ENCODE measurements around the gene POGLUT2.
A peak's percentile ranks its signal among the peaks of the same experiment; 100 is the strongest.
"Not testable (repeated sequence)": the region's sequence is repeated elsewhere in the genome, so short reads cannot be mapped to it uniquely, and the experiment has no call there.

Gene POGLUT2

DNA sequence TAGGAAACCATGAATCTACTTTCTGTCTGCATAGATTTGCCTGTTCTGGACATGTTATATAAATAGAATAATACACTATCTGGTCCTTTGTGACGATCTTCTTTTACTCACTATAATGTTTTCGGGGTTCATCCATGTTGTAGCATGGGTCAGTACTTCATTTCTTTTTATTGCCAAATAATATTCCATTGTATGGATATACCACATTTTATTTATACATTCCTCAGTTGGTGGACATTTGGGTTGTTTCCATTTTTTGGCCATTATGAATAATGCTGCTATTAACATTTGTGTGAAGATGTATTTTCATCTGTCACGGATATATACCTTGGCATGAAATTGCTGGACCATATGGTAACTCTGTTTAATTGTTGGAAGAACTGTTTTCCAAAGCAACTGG, 6.9 kb upstream of the POGLUT2 start:
- DNase-seq = no peak

DNA sequence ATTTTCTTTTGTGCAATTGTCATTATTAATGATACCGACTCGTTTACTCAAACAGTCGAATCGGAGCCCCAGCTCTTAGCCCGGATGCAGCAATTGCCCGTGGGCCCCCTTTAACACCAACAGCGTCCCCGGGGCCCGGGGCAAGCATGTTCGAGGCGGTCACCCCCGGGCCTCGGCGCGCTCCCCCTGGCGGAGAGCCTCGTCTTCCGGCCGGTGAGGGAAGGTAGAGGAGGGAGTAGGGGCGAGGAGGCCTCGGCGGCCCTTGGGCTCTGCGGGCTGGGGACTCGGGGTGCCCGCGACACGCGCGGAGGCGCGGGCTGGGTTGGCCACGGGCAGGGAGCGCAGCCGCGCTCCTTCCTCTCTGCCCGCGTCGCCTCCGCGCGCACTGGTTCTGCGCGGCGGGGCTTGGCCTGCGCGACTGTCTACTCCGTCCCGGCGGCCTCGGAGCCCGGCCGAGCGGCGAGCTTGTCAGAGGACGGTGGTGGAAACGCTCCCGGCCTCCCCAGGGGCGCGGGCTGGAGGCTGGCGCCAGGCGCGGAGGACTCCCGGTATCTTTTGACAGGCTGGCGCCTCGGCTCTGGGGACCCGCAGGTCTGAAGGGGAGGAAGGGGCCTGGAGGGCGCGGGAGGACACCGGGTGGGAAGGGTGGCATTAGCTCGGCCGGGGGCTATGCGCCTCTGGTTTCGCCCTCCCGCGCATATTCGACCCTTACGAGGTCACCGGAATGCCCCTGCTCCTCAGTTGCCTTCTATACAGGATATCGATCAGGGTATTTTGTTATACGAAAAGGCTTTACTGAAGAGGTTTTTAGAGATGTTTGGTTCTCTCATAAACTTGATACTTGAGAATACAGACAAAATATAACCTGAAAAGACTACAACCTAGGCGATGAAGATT, 1.6 kb upstream of the POGLUT2 start:
- peak; percentile 73 for DNase-seq

DNA sequence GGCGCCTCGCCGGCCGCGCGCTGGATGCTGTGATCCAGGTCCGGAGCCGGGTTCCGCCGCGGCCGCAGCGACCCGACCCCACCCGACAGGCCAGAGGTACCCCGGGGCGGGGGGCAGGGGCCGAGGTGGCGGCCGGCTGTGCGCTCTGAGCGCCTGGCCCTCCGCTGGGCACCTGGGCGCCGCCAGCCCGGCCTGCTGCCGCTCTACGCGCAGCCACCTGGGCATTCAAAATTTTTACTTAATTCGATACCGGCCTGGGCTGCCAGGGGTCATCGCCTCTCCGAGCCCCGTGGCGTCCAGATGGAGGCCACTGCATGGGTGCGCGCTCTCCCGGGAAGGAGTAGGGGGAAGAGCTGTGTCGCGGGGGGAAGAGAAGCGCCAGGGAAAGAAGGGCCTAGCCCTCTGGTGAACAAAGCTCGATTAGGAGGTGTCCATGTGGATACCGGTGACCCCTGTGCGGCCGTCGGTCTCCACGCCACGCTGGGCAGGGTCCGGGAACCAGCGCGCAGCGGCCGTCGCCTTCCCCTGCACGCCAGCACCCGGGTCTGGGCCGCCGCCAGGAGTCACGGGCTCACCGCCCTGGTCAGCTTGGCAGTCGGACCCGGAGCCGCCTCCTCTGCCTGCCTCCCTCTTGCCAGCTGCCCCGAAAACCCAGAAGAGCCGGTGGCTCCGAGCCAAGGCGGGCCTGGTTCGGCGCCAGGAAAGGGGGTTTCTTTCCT, 809 bp upstream of the POGLUT2 start:
- peak; percentile 69 for DNase-seq

DNA sequence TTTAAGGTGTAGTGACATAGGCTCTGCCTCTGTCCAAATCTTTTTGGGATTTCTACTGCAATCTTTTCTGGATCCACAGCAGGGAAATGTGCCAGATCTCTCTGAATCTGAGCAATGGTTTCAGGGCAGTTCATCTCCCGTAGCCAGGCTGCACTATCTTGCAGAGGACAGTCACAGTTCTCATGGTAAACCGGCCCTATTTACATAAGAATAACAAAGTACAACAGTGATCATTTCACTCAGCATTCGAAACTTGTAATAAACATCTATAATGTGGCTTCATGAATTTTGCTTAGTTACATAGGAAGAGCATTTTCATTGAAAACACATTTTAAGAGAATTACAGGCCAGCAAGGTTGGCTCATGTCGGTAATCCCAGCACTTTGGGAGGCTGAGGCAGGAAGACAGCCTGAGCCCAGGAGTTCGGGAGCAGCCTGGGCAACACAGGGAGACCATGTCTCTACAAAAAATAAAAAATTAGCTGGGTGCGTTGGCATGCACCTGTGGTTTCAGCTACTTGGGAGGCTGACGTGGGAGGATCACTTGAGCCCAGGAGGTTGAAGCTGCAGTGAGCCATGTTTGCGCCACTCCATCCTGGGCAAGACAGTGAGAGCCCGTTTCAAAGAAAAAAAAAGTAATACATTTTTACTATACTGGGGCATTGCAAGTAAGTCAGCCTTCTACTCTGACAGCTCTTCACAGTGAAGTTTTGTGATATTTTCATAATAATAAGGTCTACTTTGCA, 5.0 kb downstream of the POGLUT2 start:
- no peak for DNase-seq

DNA sequence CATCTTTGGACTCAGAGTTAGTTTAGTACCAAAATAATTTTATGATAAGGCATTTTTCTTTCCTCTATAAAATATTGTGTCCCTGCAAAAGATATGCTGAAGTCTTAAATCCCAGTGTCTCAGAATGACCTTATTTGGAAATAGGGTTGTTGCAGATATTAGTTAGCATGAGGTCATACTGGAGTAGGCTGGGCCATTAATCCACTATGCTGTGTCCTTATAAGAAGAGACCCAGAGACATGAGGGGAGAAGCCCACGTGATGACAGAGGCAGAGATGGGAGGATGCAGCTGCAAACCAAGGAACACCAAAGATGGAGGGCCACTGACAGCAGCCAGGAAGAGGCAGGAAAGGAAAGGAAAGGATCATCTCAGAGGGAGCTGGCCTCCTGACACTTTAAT, 6.4 kb downstream of the POGLUT2 start:
- DNase-seq = no peak

DNA sequence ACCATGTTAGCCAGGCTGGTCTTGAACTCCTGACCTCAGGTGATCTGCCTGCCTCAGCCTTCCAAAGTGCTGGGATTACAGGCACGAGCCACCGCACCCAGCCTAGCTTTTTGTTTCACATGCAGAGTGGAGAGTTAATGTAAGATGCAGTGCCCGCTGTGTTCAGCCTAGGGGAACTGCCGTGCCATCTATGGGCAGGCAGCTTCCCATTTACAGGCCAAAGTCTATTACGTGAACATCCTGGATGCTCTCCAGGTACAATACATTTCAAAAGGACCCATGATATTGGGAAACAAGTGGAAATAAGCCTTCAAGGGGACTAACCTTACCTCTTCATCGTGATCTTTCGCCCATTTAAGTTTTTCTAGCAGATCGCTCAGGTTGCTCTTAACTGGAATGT, 10.1 kb downstream of the POGLUT2 start:
- no peak for DNase-seq

DNA sequence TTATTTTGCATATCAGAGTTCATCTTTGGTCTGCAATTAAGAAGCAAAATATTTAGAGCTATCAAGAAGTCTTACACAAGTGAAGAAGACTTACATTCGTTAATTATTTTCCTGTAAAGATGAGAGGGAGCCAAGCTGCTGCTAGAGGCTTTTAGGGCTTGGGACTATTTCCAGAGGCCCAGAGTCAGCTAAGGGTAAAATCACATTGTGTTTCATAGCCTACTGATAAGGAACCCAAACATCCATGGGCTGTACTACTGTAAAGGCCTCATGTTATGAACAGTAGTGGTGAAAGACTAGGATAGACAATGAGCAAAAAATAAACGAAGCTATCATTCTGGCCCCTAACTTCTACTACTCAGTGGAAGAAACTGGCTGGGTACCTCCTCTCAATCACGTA, 14.3 kb downstream of the POGLUT2 start:
- no peak for DNase-seq

DNA sequence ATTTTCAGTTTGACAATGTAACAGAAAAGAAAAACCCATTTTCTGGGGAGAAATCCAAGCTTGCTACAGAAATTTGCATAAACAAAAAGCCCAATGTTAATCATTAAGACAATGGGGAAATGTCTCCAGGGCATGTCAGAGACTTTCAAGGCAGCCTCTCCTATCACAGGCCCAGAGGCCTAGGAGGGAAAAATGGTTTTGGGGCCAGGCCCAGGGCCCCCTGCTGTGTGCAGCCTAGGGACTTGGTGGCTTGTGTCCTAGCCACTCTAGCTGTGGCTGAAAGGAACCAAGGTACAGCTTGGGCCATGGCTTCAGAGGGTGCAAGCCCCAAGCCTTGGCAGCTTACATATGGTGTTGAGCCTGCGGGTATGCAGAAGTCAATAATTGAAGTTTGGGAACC, 17.2 kb downstream of the POGLUT2 start:
- no peak for DNase-seq

DNA sequence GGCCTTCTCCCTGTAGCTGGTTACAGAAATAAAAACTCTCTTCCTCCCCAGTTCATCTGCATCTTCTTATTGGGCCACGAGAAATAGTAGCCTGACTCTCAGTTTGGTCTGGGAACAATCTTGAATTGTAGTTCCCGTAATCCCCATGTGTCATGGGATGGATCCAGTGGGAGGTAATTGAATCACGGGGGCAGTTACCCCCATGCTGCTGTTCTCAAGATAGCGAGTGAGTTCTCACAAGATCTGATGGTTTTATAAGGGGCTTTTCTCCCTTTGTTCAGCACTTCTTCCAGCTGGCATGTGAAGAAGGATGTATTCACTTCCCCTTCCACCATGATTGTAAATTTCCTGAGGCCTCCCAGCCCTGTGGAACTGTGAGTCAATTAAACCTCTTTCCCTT, 18.1 kb downstream of the POGLUT2 start:
- DNase-seq = not testable (repeated sequence)

DNA sequence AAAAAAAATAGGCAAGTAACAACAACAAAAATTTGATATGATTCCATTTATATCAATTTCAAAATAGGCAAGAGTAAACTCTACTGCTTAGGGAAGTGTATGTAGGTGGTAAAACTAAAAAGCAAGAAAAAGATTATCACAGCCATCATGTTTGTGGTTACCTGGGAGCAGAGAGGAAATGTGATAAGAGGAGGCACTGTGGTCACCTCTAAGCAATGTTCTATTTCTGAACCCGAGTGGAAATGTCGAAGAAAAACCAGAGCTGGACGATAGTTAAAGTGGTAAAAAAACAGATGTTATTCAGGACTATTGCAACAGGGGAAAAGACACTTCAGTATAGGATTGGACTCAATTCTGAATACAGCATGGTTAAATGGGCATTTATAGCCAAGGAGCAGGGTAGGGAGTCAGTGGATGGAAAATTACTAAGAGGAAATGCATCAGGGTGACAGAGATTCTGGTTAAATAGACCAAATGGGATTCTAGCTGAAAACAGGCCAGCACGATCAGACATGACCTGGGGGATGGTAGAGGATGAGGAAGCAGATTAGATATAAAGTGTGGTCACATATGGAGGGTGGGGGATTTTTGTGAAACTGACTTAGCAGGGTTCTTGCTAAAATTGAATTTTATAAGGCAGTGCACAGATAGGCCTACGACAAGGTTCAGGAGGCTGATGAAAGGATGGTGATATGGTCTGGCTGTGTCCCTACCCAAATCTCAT, 19.2 kb downstream of the POGLUT2 start:
- DNase-seq = no peak

DNA sequence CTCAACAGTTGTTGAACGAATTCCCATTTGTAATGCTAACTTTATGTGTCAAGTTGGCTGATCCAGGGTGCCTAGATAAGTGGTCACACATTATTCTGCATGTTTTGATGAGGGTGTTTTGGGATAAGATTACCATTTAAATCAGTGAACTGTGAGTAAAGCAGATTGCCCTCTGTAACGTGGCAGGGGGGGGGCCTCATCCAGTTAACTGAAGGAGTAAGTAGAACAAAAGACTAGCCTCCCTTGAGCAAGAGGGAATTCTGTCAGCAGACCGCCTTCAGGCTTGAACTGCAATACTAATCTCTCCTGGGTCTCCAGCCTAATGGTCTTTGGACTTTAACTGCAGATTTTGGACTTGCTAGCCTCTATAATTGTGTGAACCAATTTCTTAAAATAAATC, 21.0 kb downstream of the POGLUT2 start:
- no peak for DNase-seq

DNA sequence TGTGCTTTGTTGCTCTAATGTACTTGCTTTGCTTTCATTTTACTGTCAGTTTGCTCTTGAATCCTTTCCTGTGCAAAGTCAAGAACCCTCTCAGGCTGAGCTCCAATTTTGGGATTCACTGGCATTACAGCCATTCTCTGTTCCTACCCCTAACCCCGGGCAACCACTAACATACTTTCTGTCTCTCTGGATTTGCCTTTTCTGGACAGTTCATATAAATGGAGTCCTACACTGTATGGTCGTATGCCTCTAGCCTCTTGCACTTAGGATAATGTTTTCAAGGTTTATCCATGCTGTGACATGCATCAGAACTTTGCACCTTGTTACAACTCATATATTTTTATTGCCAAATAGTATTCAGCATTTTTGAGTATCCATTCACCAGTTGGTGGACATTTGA, 22.5 kb downstream of the POGLUT2 start:
- DNase-seq = no peak

DNA sequence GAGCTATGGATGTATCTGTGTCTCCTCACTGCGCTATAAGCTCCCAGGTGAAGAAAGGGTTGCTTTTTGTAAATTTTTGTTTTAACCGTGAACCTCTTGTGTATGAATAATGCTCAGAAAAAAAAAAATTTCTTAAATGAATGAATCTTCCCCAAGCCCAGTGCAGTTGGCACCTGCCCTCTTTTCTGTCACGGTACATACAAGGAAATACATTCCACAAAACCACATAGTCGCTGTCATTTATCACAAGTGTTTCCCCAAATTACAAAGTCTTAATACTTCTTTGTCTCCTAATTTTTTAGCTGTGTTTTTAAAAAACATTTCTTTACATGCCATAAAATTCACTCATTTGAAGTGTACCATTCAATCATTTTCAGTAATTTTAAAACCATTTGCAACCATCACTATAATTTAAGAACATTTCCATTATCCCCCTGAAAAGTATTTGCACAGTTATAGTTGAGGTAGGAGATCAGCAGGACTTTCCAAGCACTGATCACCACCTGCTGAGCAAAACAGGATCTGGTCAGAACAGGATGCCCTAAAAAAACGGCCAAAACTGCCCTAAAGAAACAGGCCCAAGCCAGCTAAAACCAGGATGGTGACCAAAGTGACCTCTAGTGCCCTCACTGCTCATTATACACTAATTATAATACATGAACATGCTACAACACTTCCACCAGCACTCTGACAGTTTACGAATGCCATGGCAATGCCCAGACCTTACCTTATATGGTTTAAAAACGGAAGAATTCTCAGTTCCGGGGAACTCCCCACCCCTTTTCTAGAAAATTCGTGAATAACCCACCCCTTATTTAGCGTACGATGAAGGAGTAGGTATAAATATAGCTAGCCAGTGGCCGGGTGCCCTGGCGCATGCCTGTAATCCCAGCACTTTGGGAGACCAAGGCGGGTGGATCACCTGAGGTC, 23.9 kb downstream of the POGLUT2 start:
- DNase-seq = no peak

DNA sequence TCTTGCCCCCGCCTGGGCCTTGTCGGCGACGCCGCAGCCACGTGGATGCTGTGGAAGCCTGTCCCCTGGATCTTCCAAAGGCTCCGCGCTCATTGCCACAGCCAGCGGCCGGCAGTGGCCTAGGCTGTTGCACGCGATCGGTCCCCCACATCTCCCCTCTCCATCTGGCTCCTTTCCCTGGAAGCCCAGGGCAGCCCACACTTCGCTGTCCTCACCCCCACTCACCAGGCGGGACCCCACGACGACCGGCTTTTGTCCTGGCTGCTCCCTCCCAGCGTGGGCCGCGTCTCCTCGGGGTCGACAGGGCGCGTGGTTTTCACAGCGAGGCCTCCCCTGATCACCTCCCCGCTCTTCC, 24.6 kb downstream of the POGLUT2 start:
- no peak for DNase-seq

DNA sequence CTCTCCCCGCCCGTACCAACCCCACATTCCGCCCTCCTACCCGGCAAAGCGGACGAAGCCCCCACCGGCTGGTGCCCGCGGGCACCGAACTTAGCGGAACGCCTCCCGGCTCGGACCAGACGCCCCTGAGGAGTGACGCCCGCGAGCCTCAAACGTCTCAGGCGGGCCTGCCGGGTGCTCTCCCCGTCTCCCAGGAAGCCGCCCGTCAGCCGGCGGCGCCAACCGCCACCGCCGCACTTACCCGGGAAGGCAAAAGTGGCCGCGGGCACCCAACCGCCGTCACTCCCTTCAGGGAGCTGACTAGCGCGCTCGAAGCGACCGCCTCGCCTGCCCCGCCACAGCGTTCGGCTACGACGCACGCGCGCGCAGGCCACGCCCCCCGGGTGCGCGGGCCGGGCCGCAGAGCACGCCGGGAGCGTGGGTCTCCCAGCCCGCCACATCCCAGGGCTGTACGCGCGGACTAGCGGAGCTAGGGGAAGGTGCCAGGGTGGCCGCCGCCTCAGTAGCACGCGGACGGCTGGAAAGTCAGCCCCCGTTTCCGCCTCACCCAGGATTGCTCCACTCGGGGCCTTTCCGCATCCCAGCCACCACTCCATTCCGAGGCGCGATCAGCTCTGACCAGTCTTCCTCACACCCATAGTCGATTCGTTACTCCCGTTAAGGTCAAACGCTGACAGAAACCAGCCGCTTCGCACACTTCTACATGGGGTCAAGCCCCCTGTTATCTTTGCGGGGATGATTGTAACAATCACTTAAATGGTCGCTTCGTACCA, 25.1 kb downstream of the POGLUT2 start, which contains the start of gene TEX30:
Gene TEX30 (minus strand): TSS at position 346 of the 773 bp plus-strand sequence. CDS start 3,760 bp downstream, outside the sequence.
- peak; percentile 81 for DNase-seq

DNA sequence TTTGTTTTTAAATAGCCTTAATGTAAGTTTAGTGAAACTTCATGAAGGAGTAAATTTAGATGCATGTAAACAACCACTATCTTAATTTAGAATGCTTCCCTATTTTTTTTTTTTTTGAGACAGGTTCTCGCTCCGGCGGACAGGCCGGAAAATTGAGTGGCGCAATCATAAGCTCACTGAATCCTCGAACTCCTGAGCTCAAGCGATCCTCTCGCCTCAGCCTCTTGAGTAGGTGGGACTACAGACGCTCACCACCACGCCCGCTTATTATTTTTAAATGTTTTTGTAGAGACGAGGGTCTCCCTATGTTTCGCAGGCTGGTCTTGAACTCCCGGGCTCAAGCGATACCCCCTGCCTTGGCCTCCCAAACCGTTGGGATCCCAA, 26.7 kb downstream of the POGLUT2 start:
- DNase-seq = no peak

DNA sequence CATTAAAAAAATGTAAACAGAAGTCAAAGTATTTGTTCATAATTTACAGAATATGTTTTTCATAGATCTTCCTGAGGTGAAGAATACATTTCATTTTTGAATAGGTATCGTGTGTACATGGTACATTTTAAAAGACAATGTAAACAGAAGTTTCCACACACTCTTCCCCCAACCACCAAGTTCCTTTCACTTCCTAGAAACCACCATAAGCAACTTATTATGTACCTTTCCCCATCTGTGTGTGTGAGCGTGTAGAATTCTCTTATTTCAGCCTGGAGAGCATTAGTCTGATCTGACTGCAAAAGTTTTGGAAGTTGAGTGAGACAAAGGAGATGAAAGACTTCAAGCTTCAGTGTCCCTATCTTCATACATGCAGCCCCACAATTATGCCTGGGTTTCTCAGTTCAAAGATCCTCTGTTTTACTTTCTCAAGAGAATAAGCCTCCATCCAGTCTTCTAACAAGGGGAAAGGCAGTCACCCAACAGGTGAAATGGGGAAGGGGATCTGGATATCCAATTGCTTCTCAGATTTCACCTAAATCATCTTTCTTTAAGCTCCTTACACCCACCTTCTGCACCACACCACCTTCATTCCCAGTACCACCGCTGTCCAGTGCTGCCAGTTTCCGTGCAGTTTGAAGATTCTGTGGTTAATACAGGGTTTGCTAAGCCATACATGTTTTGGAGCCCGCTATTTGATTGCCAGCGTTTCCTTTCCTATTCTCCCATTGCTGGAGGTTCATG, 27.3 kb downstream of the POGLUT2 start:
- DNase-seq = no peak

DNA sequence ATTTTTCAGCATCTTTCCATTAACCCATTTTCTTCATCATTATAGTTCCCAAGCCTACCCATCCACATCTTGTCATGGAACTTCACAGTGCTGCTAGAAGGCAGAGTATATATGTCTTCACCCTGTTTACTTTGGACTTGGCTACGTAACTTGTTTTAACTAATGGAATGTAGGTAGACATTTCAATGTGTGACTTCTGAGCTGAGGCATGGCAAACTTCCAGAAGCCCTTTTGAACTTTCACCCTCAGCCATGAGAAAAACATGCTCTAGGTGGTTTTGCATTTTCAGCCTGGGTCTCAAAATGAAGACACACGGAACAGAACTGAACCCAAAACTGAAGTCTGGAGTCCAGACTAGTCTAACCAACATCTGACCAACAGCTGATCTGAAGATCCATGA, 28.3 kb downstream of the POGLUT2 start:
- DNase-seq = no peak

DNA sequence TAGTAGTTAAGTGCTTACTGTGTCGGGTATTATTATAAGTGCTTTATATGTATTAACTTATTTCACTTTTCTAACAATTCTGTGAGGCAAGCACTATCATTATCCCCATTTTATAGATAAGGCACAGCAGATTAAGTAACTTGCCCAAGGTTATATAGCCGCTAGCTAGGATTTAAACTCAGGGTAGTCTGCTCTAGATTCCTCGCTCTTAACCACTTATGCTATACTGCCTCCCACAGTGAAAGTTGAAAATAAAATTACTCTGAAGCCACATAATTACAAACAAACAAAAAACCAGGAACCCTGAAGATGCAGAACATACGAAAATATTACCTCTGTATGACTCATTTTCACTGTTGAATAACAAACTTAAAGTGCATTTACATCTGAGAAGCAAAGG, 29.1 kb downstream of the POGLUT2 start:
- no peak for DNase-seq

DNA sequence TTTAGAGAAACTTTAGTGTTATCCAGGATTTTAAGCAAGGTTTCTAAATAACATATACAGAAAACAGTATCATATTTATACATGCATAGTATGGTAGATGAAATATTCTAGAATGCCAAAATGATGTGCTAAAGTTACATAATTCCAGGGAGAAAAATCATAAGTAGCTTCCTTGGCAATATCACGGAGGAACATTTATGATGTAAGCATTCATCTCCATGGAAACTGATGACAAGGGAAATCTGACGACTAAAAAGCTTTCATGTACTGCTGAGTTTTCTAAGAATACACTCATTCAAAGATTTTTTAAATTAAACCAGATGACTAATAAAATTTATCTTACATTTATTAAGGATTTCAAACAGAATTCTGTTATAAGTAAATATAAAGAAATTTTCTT, 29.9 kb downstream of the POGLUT2 start:
- no peak for DNase-seq
